NCI-H2081 treated with DMSO at 0.1 percent for 48 hours (cell line): ENCODE measurements around the gene TGM1.
"Not testable (repeated sequence)": the region's sequence is repeated elsewhere in the genome, so short reads cannot be mapped to it uniquely, and the experiment has no call there.

ENCODE experiments used
- DNase-seq: peaks from one replicate; lab custom pipeline; 2025; lab: John Stamatoyannopoulos, UW

TGM1 gene

GRCh38 chr14:24206260-24207103 is 56.5 kb downstream of the TGM1 start:
- DNase-seq, result no peak

GRCh38 chr14:24204163-24205146 is 58.5 kb downstream of the TGM1 start:
- DNase-seq, result no peak

- DNase-seq, result not testable (repeated sequence)
These were observed 59.6 kb downstream of the TGM1 start for GRCh38 chr14:24203249-24203886.

- DNase-seq, result not testable (repeated sequence)
These were observed 60.4 kb downstream of the TGM1 start for GRCh38 chr14:24202538-24202937.
